Endothelial cell of umbilical vein (primary cell): Measurements from ENCODE around the gene ARHGEF5. TPM values are rescaled to one million over a fixed set of nuclear protein-coding genes. Genes with fewer than 3 reads are reported as not detected.

Experiments
- BruUV-seq: library from RNA; stranded (reverse); fragments of 400-500 nt; replicated peaks from 2 replicates; lab custom pipeline; 2021; lab: Mats Ljungman, UMichigan
- CTCF ChIA-PET: fragments of 300-600, 350-600 bp; sonication (Branson Sonifier 250); formaldehyde crosslinking; loops from one replicate; lab custom pipeline; 2021; ENCODE audit warnings: antibody characterized with exemption, inconsistent platforms; lab: Charles Lee
- POLR2A ChIA-PET: fragments of 300-600, 350-600 bp; sonication (Branson Sonifier 250); formaldehyde crosslinking; loops from one replicate; lab custom pipeline; 2021; ENCODE audit warnings: antibody characterized with exemption, inconsistent platforms; lab: Charles Lee
- DNase-seq: peaks from one replicate; pipeline ENCODE4 v3.0.0-alpha.2; 2011; ENCODE audit warnings: low read depth, low spot score
- FAIRE-seq: peaks from 2 replicates; lab custom pipeline; 2011; peaks lifted over from hg19 to GRCh38; lab: Jason Lieb, UNC
- H2AFZ ChIP-seq: 2 replicates; pipeline ENCODE4 v1.6.0; 2012; ENCODE audit warnings: low read depth, low read length, control low read depth, inconsistent platforms
- H3K27ac ChIP-seq: 2 replicates; pipeline ENCODE4 v1.5.1; 2011; ENCODE audit warnings: low read depth, mild to moderate bottlenecking, control low read depth, low read length, moderate library complexity; ENCODE audit not compliant: insufficient read depth
- H3K27me3 ChIP-seq, 2 experiments: 2 replicates each; pipeline versions ENCODE4 v1.6.0 to v1.6.1; 2011; ENCODE audit warnings: low read length in 2 of 2, mixed read lengths in 1 of 2; ENCODE audit not compliant: control insufficient read depth in 2 of 2, insufficient read depth in 2 of 2
- H3K36me3 ChIP-seq, 2 experiments: 2 replicates in 1 of 2; 3 replicates in 1 of 2; pipeline ENCODE4 v1.5.1; 2011; ENCODE audit warnings: low read length in 2 of 2, mild to moderate bottlenecking in 1 of 2, moderate library complexity in 1 of 2; ENCODE audit not compliant: control insufficient read depth in 2 of 2, insufficient read depth in 2 of 2; ENCODE audit errors: extremely low read depth in 1 of 2
- H3K4me1 ChIP-seq: 3 replicates; pipeline ENCODE4 v1.5.1; 2011; ENCODE audit warnings: mild to moderate bottlenecking, low read length; ENCODE audit not compliant: control insufficient read depth, insufficient read depth; ENCODE audit errors: extremely low read depth
- H3K4me2 ChIP-seq: 2 replicates; pipeline ENCODE4 v1.6.1; 2011; ENCODE audit warnings: low read length, control low read depth, mixed read lengths; ENCODE audit not compliant: insufficient read depth
- H3K4me3 ChIP-seq, 3 experiments: fragments of 200-600 bp in 1 of 3; sonication (generic), shearing (Covaris generic) in 1 of 3; replicated peaks in 1 of 3; 2 replicates each; pipeline ENCODE4 v1.5.1; 2011 to 2016; ENCODE audit warnings: control low read depth in 3 of 3, low read length in 3 of 3, mild to moderate bottlenecking in 2 of 3, inconsistent platforms in 1 of 3, low read depth in 1 of 3, moderate library complexity in 1 of 3; ENCODE audit not compliant: insufficient read depth in 1 of 3
- H3K79me2 ChIP-seq: 2 replicates; pipeline ENCODE4 v1.6.0; 2012; ENCODE audit warnings: low read length, inconsistent platforms; ENCODE audit not compliant: control insufficient read depth, insufficient read depth
- H3K9ac ChIP-seq: replicated peaks from 2 replicates; pipeline ENCODE3; 2011; ENCODE audit warnings: low read length, control low read depth; ENCODE audit not compliant: insufficient read depth; ENCODE audit errors: extremely low read depth
- H3K9me1 ChIP-seq: replicated peaks from 3 replicates; pipeline ENCODE4 v1.6.0; 2011; ENCODE audit warnings: mild to moderate bottlenecking, low read length; ENCODE audit not compliant: control insufficient read depth, insufficient read depth; ENCODE audit errors: extremely low read depth
- H3K9me3 ChIP-seq: replicated peaks from 2 replicates; pipeline ENCODE4 v1.5.1; 2012; ENCODE audit warnings: low read length, inconsistent platforms; ENCODE audit not compliant: control insufficient read depth, insufficient read depth
- H4K20me1 ChIP-seq: replicated peaks from 2 replicates; pipeline ENCODE3; 2011; ENCODE audit warnings: mild to moderate bottlenecking, low read length; ENCODE audit not compliant: control insufficient read depth, insufficient read depth; ENCODE audit errors: extremely low read depth
- CTCF ChIP-seq, 2 donors: IDR thresholded peaks; 1 replicate in 1 of 2; 2 replicates in 1 of 2; pipeline ENCODE4 v1.5.1; 2011; ENCODE audit warnings: low read length in 2 of 2, mild to moderate bottlenecking in 2 of 2, moderate library complexity in 2 of 2, control low read depth in 1 of 2, inconsistent platforms in 1 of 2, low read depth in 1 of 2; ENCODE audit not compliant: insufficient read depth in 1 of 2; ENCODE audit errors: extremely low read depth in 1 of 2
- FOS ChIP-seq: IDR thresholded peaks from 2 replicates; pipeline ENCODE4 v1.6.1; 2011; ENCODE audit warnings: mild to moderate bottlenecking, low read length, moderate library complexity, borderline replicate concordance; ENCODE audit not compliant: insufficient read depth
- GATA2 ChIP-seq: IDR thresholded peaks from 2 replicates; pipeline ENCODE4 v1.7.0; 2011; ENCODE audit warnings: low read depth, mild to moderate bottlenecking, moderate library complexity, mixed read lengths, low read length; ENCODE audit not compliant: insufficient read length, insufficient read depth
- MAX ChIP-seq: IDR thresholded peaks from 2 replicates; pipeline ENCODE4 v1.6.1; 2011; ENCODE audit not compliant: insufficient read depth, insufficient read length
- POLR2AphosphoS5 ChIP-seq: IDR thresholded peaks from 2 replicates; pipeline ENCODE4 v1.6.1; 2012; ENCODE audit warnings: low read depth, mild to moderate bottlenecking, control low read depth, low read length, moderate library complexity; ENCODE audit not compliant: insufficient read depth
- dilution Hi-C: fragments of 300-500 bp; cut with MboI; formaldehyde crosslinking; loops from one replicate; pipeline ENCODE4 v1.15.0; 2019; ENCODE audit warnings: low sequenced_read_pairs; ENCODE audit not compliant: extremely low pct_ligation_motif_present
- intact Hi-C: fragments of 100-400 bp; cut with micrococcal nuclease; formaldehyde crosslinking; loops from one replicate; pipeline ENCODE4 v1.10.0; 2022
- polyA plus RNA-seq, 4 experiments: library from polyadenylated mRNA; depleted of rRNA in 3 of 4; stranded (reverse) in 3 of 4; unstranded in 1 of 4; fragments of >200 nt; gene quantifications; 2 replicates each; pipeline versions ENCODE4 v1.2.1 to v1.2.3, GENCODE V29; 2011 to 2012; ENCODE audit warnings: missing spikeins in 1 of 4
- total RNA-seq: library from RNA; stranded (reverse); gene quantifications from 2 replicates; pipeline ENCODE4 v1.2.3, GENCODE V29; 2021

Gene ARHGEF5
- total and polyA plus RNA-seq, 2 donors (not counting 3 experiments of a cell fraction or from before 2014, with no cell fraction given), result 1.1 to 1.5 TPM

GRCh38 chr7:144390481-144390880 lies 35.3 kb downstream of the ARHGEF5 start:
- Histone ChIP-seq H3K4me1 (no peaks in the 10 kb centered on the region), H3K9ac (no peak overlapping the region), H3K27me3 (no peaks in the 10 kb centered on the region), H3K9me3 (no peaks in the 10 kb centered on the region), H3K9me1 (no peaks in the 10 kb centered on the region), H2AFZ (no peak overlapping the region), H3K79me2 (no peaks in the 10 kb centered on the region), H3K4me2 (no peak overlapping the region), H3K36me3 (no peaks in the 10 kb centered on the region), H4K20me1 (no peaks in the 10 kb centered on the region), H3K27ac (no peak overlapping the region), H3K4me3 (no peak overlapping the region)
- ChIA-PET POLR2A (no interaction called here), CTCF (interaction anchor here (2.1 kb wide), 1 partner anchor 213 kb away, joined by 19 read pairs; no protein-coding TSS in a partner anchor)
- BruUV-seq, result no TSS peak
- intact Hi-C loops (loop anchor here (10.0 kb wide), 1 partner anchor 486 kb away; the partner anchor contains the start of gene TCAF1), dilution Hi-C loops (no loop called here)
- FAIRE-seq (no peak), DNase-seq (no peak)
- TF ChIP-seq GATA2 (no peak), FOS (no peak), CTCF (IDR thresholded peaks at IDR 0.05; ENCODE audit: extremely low read depth in 1 of 2, insufficient read depth in 1 of 2, low read depth in 1 of 2, low read length in 2 of 2) (no peak), MAX (no peak), POLR2AphosphoS5 (no peak)
